Stimulated activated CD4-positive, alpha-beta T cell treated with anti-CD3 and anti-CD28 coated beads, TNF-alpha, amount 100 ng/mL, for 1 hour (primary cell): Measurements from ENCODE around the gene ELF3.
"Not testable (repeated sequence)": the region's sequence is repeated elsewhere in the genome, so short reads cannot be mapped to it uniquely, and the experiment has no call there.

ENCODE experiments used
- DNase-seq, 3 donors: peaks; one replicate each; pipeline ENCODE4 v3.0.0-alpha.2; 2020; ENCODE audit warnings: low read depth in 3 of 3, low spot score in 1 of 3

Gene ELF3

DNA sequence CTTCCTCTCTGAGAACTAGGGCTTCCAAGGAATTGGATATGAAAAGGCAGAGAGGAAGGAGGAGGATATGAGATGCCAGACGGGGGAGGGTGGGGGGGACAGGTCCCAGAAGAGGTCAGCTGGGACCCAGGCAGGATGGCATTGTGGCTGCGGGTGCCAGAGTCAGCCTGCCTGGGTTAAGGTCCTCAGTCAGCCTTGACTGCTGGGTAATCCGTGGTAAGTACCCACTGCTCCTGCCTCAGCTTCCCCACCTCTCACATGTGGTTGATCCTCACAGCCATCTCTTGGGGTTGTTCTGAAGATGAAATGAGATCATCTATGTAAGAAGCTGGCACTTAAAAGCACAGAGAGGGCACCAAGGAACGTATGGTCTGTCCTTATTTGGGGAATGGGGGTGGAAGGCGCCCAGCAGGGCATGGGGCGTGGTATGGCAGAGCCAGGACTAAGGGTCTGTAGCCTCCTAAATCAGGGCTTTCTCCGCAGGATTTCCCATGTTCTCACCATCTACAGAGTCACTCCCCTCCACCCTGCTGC, 23.8 kb downstream of the ELF3 start:
- no peak for DNase-seq

DNA sequence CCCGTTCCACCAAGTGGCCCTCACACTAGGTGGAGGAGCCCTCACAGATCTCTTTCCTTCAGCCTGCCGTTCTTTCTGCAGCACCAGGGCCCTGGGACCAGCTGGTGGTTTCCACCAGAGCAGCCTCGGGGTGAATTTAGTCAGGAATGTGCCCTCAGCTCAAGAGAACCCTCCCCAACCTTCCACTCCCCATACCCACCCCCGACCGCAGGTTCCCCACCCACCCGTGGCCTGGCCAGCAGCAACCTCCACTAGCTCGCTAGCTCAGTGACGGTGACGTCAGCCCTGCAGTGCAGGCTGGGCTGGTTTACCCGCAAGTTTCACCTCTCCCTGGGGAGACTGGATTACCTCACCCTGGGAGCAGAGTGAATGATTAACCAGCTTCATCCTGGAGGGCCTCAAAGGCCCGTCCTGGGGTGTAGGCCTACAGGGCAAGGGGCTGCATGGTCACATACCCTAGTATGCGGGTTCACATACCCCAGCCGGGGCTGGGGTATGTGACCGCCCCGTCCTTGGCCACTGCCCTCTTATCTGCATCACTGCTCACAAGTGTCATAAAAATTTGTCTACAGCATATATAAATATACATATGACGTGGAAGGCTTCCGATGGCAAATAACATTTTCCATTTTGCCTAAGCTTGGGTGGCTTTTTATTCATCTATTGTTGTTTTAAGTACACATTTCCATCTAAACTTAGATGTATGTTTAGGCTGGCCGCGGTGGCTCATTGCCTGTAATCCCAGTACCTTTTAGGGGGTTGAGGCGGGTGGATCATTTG, 24.5 kb downstream of the ELF3 start:
- DNase-seq, result no peak

DNA sequence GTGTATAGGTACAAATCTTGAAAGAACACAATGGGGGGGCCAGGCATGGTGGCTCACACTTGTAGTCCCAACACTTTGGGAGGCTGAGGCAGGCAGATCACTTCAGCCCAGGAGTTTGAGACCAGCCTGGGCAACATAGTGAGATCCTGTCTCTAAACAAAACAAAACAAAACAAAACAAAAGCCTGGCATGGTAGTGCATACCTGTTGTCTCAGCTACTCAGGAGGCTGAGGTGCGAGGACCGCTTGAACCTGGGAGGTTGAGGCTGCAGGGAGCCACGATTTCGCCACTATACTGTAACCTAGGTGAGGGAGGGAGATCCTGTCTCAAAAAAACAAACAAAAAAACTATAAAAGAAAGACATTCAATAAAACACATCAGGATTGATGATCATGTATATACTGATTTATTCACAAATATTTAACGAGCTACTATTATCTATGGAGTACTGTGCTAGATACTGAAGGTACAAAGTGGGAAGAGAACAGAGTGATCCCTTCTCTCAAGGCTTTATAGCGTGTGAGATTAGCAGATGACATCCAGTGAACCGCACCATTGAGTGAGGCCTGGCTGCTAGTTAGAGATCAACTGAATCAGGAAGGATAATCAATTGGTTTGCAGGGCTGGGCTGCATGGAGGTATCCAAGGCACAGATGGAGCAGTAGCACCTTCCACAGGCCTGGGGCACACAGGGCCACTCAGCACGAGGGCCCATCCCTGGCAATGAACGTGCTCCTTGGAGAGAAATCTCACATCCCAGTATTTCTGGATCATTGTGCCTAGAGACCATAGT, 26.4 kb downstream of the ELF3 start:
- DNase-seq, result no peak

DNA sequence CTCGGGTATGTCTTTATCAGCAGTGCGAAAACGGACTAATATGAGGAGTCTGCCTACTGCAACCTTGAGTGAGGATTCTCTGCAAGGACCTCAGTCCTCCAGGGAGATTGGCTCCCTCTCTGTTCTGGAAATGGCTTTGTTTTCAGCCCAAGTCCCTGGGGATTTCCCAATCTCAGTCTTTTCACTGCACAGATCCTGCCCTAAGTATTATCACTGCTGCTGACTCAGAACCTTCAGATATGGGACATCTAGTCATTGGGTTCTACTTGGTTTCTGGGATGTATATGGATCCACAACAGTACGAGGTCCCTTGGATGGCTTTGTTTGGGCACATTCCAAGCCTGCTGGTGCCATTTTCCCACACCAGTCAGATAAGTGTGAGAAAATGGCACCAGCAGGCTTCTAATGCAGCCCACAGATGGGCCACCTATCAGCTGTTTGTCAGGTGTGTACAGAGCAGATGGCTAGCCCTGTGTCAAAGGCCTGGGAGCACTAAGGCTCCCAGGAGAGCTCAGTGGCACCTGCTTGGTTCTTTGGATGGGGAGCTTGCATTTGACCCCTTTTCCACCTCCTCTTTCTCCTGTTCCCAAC, 27.4 kb downstream of the ELF3 start:
- no peak for DNase-seq

DNA sequence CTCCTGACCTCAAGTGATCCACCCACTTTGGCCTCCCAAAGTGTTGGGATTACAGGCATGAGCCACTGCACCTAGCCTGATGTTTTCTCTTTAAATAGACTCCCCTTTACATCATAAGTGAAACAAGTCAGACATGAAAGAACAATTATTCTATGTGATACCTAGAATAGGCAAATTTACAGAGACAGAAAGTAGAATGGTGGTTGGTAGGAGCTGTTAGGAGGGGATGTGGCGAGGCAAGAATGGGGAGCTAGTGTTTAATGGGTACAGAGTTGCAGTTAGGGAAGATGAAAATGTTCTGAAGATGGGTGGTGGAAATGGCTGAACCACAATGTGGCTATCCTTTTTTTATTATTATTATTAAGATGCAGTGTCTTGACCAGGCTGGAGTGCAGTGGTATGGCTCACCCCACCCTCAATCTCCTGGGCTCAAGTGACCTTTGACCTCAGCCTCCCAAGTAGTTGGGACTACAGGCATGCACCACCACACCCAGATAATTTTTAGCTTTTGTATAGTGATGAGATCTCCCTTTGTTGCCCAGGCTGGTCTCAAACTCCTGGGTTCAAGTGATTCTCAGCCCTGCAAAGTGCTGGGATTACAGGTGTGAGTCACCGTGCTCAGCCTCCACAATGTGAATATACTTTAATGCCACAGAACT, 28.4 kb downstream of the ELF3 start:
- no peak for DNase-seq

DNA sequence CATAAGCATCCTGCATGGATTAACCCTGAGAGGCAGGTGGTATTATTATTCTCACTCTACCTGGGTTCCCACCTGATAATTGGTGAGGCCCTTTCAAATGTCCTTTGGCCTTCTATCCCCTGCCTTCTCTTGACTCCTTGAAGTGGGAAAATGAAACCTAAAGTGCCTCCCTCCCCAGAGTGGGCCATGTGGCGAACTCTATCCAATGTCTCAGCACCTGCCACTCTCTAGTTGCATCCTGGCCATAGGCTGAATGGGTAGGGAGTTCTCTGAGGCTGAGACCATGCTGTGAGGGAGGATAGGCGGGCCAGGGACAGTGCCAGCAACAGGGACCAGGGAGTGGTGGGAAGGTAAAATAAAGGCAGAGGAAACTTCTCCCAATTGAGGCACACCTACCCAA, 35.3 kb downstream of the ELF3 start:
- no peak for DNase-seq

DNA sequence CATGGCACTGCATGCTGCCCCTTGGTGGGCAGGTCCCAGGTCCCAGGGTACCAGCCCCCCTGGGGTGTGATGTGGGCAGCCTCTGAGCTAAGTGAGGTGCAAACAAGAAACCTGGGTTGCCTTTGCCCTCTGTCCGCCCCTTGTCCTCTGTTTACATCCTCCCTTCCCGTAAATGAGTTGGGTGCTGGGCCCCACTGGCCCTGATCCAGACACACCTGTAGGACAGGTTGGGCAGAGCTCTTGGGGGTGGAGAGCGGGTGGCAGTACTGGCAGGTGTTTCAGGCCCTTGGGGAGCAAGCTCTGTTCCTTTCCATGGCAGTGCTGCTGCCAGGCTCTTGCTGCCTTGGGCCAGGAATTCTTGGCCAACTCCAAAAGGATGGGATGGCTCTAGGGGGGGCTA, 35.8 kb downstream of the ELF3 start:
- DNase-seq, result no peak

DNA sequence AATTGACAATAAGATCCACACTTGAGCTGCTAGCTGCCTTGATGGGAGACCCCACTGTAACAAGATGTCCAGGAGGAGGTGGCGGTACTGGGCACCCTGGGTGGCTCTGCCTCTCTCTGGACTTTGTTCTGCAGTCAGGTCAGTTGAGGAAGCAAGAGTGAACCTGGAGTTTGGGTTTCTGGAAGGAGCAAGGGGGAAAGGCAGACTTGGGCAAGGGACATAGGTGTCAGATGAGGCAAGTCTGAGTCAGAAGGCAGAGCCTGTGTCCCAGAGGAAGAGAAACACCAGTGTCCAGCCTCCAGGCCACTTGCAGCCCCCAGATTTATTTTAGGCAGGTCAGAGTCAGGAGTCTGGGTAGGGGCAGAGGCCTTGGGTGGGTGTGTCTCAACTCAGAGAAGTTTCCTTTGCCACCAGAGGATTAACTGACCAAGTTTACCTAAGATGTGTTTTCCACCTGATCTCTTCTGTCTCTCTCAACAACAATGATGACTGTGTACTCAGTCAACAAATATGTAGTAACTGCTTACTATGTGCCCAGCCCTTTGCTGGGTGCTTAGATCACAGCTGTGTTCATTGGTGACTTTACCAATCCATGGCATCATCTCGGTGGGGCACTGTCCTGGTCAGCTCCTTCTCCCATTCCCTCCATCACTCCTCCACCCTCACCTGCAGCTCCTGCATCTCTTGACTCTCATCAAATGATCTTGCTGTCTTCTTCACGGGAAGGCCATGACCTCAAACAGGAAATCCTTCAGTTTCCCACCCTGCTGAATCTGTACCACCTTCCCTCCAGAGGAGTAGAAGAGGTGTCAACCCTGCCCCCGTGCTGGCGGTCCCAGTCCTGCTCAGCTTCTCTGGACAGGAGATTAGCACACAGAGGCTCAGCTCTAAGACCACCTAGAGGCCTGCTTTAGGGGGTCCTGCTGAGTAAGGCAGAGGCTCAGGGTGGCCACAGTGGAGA, 36.6 kb downstream of the ELF3 start:
- no peak for DNase-seq

DNA sequence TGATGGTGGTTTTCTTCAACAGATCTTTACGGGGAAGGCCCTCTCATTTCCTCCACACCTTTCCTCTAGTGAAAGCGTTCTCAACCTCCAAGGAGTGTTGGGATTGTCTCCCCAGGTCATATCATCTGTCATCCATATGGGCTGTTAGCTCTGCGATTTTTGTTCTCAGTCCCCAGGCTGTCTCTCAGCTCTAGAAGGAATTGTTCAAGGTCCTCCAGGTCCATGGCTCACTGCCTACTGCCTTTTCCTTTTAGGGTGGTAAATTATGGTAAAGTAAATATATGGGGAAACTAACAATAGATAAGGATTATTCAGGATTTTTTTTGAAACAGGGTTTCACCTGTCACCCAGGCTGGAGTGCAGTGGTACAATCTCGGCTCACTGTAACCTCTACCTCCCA, 37.6 kb downstream of the ELF3 start:
- no peak for DNase-seq

DNA sequence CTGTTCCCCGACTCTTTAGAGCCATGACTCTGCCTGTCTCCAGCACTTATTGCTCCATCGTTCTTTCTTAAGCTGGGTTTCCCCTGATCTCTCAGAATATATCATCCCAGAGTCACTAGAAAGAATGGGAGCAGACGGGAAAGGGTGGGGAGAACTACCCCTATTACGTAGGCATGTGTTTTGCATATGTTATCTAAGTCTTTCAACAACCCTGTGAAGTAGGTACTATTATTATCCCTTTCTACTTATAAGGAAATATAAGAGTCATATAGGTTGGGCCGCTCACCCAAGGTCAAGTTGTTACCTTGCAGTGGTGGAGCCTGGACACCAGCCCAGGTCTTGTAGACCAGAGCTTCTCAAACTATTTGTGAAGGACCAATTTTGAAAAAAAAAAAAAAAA, 38.7 kb downstream of the ELF3 start:
- DNase-seq, result no peak

DNA sequence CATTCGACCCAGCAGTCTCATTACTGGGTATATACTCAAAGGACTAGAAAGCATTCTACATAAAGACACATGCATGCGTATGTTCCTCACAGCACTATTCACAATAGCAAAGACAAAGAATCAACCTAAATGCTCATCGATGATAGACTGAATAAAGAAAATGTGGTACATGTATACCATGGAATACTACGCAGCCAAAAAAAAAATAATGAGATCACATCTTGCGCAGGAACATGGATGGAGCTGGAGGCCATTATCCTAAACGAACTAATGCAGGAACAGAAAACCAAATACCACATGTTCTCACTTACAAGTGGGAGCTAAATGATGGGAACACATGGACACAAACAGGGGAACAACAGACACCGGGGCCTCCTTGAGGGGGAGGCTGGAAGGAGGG, 43.7 kb downstream of the ELF3 start:
- no peak for DNase-seq

DNA sequence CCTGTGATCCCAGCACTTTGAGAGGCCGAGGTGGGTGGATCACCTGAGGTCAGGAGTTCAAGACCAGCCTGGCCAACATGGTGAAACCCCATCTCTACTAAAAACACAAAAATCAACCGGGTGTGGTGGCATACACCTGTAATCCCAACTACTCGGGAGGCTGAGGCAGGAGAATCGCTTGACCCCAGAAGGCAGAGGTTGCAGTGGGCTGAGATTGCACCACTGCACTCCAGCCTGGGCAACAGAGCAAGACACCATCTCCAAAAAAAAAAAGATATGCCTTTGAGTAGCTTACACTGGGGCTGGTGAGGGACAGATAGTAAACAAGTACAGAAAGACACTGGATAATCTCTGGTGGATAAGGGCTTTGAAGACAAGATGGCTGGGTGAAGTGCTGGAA, 44.3 kb downstream of the ELF3 start:
- not testable (repeated sequence) for DNase-seq

DNA sequence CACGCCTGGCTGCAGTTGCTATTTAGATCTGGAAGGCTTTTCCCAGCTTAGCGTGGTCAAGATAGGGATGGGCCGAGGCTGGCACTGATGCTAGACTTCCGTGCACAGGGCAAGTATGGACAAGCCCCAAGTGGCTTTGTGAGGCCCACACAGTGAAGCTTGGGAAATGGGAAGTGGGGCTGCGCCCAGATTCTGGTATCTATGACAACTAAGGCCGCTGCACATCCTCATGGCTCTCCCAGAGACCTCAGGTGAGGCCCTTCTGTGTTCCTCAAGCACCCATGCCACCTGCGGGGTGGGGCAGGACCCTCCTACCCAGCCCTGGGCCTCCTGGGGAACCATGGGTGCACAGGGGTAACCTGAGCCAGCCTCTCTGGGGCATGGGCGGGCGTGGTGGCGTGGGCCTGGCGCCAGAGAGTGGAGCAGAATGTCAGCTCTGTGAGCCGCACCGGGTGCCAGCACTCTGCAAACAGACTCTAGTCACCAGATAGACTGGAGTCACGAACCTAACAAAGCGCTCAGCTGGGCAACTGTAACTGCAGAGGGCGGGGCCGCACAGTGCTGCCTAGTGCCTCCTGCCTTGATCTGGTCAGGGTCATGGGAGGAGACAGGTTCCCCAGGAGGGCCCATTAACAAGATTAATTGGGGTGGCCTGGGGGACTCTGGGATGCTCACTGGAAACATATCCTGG, 46.4 kb downstream of the ELF3 start:
- DNase-seq, result no peak

DNA sequence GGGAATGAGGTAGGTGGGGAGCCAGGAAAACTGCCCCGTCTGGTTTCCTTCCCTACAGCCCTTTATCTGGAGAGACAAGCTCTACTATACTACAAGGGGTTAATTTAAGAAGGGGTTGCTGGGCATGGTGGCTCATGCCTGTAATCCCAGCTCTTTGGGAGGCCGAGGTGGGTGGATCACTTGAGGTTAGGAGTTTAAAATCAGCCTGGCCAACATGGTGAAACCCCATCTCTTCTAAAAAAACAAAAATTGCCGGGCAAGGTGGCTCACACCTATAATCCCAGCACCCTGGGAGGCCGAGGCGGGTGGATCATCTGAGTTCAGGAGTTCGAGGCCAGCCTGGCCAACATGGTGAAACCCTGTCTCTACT, 46.9 kb downstream of the ELF3 start:
- not testable (repeated sequence) for DNase-seq

DNA sequence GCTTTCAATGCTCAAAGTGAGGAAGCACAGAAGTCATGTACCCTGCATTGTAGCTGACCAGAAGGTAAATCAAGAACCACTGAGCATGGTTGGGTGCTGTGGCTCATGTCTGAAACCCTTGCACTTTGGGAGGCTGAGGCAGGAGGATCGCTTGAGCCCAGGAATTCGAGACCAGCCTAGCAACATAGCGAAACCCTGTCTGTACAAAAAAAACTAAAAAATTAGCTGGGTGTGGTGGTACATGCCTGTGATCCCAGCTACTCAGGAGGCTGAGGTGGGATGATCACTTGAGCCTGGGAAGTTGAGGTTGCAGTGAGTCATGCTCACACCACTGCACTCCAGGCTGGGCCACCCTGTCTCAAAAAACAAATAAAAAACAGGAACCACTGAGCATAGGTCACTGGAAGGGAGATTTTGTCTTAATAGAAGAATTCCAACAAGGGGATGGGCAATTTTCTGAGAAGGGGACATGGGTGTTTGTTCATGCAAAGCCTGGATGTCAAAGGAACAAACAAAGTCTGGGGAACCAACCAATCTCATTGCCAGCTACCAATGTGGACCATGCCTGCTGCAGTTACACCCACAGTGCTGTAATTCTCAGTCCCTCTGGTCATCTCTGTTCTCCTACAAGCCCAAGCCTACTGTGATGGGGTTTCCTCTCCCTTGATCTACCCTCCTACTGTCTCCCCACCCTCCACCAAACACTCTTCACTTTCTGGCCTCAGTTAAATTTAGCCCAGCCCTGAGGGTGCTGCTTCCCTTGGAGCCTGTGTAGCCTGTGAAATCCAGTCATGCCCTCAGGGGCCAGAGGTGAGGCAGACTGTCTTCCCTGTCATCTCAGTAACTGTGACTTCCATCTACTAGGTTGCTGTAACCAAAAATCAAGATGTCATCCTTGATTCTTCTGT, 47.9 kb downstream of the ELF3 start:
- DNase-seq, result no peak

DNA sequence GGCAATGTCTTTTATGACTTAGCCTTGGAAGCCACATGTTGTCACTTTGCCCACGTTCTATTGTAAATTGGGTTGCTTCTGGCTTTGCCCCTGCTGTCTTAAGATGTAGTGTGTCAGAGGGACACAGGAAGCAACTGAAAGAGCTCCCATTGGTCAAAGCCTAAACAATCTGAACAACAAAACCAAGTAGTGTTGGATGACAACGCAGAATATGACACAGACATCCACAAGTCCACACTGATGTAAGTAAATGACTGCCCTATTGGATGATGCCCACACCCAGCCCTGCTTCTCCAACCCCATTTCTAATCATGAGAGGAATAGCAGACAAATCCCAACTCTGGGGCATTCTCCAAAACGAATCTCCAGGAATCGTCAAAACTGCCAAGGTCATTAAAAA, 50.7 kb downstream of the ELF3 start:
- no peak for DNase-seq

DNA sequence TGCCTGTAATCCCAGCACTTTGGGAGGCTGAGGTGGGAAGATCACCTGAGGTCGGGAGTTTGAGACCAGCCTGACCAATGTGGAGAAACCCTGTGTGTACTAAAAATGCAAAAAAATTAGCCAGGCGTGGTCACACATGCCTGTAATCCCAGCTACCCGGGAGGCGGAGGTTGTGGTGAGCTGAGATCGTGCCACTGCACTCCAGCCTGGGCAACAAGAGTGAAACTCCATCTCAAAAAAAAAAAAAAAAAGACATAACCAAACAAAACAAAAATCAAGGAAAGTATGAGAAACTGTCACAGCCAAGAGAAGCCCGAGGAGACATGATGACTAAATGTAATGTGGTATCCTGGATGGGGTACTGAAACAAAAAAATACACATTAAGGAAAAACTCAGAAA, 51.4 kb downstream of the ELF3 start:
- DNase-seq, result not testable (repeated sequence)

DNA sequence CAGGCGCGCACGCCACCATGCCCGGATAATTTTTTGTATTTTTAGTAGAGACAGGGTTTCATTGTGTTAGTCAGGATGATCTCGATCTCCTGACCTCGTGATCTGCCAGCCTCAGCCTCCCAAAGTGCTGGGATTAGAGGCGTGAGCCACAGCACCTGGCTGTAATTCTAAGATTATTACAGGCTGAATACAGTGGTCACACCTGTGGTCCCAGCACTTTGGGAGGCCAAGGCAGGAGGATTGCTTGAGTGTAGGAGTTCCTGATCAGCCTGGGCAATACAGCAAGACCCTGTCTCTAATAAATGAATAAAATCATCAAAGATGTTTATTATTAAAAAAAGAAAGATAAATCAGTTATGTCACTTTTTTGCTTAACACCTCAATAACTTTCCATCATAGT, 52.2 kb downstream of the ELF3 start:
- DNase-seq, result not testable (repeated sequence)

DNA sequence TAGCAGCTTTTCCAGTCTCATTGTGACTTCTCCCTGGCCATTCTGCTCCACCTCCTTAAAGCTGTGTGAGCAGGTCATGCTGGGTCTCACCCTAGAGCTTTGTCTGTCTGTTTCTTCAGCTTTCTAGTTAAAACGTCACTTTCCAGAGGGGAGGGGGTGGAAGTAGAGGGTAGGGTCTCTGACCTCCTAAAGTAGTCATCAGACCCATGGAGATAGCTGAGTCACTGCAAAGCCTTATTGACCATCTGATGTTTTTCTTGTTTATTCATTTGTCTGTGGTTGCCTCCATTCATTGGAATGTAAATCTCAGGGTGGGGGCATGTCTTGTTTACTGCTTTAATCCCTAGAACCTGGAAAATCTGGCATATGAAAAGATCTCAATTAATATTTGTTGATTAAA, 52.7 kb downstream of the ELF3 start:
- no peak for DNase-seq
